Stimulated activated CD8-positive, alpha-beta memory T cell treated with anti-CD3 and anti-CD28 coated beads, Interleukin-15, amount 100 ng/mL, for 1 hour (primary cell): Measurements from ENCODE around the gene CCDC171.
"Not testable (repeated sequence)": the region's sequence is repeated elsewhere in the genome, so short reads cannot be mapped to it uniquely, and the experiment has no call there.

ENCODE experiments used
- DNase-seq: peaks from one replicate; pipeline ENCODE4 v3.0.0-alpha.2; 2020; ENCODE audit warnings: low read depth

Gene CCDC171

DNA sequence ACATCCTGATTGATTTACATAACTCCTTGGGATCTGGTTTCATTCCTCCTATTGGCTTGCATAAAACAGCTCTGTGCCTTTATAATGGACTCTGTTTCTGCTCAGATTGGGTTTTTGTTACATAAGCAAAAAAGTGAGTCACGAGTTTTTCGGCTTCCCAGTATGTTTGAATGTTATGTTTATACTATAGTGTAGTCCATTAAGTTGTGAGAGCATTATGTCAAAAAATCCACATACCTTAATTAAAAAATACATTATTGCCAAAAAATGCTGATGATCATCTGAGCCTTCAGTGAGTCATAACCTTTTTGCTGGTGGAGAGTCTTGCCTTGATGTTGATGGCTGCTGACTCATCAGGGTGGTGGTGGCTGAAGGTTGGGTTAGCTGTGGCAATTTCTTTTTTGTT lies 144.6 kb downstream of the CCDC171 start:
- no peak for DNase-seq

DNA sequence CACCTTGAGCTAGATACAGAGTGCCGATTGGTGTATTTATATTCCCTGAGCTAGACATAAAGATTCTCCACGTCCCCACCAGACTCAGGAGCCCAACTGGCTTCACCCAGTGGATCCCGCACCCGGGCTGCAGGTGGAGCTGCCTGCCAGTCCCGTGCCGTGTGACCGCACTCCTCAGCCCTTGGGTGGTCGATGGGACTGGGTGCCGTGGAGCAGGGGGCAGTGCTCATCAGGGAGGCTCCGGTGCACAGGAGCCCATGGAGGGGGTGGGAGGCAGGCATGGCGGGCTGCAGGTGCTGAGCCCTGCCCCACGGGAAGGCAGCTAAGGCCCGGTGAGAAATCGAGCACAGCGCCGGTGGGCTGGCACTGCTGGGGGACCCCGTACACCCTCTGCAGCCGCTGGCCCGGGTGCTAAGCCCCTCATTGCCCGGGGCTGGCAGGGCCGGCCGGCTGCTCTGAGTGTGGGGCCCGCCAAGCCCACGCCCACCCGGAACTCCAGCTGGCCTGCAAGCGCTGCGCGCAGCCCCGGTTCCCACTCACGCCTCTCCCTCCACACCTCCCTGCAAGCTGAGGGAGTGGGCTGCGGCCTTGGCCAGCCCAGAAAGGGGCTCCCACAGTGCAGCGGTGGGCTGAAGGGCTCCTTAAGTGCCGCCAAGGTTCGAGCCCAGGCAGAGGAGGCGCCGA lies 147.2 kb downstream of the CCDC171 start:
- not testable (repeated sequence) for DNase-seq

DNA sequence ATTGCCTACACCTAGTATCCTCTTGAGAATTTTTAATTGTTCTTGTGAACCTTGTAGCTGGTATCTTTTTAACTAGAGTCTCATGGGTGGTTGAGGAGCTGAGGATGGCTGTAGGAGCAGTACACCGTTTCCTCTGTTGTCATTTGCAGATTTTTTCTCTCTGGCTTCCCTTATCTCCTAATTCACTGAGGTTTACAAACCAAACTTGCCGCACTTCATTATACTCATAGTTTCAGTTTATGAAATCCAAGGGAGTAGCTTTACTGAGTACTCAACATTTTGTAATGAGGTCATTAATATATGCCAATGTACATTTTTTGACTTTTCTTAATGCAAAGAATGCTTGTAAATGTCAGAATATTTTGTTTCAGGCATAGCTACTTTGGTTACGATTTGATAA lies 154.2 kb downstream of the CCDC171 start:
- DNase-seq, result no peak

DNA sequence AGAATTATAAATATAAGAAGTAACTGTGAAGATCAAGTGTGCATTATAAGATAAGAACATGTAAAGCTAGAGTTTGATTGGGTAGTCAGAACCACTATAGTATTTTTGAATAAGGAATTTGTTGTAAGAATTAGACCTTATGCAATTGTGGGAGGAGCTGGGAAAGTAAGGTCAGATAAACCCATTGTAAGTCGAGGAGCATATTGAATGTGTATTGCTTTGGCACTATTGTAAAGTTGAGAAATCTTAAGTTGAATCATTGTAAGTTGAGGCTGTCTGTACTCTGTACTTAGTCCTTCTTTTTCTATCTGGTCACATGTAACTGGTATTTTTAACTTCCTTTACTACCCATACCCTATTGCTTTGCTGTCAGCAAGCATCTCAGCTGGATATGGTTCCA lies 158.7 kb downstream of the CCDC171 start:
- no peak for DNase-seq

DNA sequence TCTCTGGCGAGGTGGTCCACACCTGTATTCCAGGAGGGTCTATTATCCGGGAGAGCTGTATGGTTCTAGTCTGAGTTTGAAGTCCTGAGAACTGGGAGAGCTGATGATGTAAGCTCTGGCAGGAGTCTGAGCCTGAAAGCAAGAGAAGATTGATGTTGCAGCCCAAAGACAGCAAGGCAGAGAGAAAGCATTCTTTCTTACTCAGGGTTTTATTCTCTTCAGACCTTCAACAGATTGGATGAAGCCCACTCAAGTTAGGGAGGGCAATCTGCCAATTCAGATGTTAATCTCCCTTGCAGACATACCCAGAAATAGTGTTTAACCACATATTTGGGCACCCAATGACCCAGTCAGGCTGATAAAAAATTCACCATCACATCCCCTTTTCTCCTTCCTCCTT lies 159.1 kb downstream of the CCDC171 start:
- DNase-seq, result no peak

DNA sequence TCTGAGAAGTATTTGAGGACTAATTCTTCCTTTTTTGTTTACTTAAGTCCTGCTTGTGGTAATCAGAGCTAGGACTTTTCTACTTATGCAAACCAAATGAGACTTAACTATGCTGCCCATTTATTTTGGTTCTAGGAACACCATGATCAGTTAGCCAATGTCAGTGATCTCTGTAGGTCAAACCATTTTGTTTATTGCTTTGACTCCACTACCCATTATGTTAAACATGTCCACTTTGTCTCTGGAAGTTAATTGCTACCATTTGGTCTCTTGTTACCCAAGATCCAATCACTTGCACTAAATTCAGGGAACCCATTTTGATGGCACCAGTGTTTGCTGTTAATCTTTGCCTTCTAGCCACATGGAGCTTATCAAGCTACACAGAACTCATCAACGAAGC lies 161.9 kb downstream of the CCDC171 start:
- no peak for DNase-seq

DNA sequence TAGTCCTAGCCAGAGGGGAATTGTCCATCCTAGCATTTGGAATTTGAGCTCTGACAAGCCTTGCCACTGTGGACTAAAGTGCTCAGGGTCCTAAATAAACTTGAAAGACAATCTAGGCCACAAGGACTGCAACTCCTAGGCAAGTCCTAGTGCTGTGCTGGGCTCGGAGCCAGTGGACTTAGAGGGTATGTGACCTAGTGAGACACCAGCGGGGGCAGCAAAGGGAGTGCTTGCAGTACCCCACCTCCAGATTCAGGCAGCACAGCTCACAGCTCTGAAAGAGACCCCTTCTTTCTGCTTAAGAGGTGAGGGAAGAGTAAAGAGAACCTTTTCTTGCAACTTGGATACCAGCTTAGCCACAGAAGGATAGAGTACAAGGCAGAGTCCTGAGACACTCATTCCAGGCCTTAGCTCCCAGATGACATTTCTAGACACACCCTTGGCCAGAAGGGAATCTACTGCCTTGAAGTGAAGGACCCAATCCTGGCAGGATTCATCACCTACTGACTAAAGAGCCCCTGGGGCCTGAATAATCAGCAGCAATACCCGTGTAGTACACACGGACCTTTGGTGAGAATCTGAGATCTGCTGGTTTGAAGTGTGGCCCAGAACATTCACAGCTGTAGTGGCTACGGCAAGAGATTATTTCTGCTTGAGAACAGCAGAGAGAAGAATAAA lies 164.6 kb downstream of the CCDC171 start:
- no peak for DNase-seq

DNA sequence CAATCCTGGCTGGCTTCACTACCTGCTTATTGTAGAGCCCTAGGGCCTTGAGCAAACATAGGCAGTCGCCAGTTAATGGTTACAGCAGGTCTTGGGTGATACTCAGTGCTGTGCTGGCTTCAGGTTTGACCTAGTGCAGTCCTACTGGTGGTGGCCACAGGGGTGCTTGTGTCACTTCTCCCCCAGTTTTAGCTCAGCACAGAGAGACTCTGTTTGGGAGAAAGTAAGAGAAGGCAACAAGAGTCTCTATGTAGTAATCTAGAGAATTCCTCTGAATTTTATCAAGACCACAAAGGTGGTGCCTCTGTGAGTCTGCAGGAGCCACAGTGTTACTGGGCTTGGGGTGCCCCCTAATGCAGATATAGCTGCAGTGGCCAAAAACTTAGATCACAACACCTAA lies 165.6 kb downstream of the CCDC171 start:
- DNase-seq, result no peak

DNA sequence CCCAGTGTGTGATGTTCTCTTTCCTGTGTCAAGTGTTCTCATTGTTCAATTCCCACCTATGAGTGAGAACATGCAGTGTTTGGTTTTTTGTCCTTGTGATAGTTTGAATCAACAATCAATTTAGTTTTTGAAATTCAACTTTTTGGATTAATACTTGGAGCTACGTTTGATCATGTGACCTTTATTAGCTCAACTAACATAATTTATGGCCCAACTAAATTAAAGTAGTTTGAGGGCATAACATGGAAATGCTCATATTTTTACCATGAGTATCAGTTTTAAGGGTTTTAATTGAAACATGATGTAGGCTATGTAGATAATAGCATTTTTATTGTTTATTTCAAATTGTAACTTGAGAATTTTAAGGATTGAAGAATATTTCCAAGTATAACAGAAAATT lies 168.0 kb downstream of the CCDC171 start:
- DNase-seq, result no peak

DNA sequence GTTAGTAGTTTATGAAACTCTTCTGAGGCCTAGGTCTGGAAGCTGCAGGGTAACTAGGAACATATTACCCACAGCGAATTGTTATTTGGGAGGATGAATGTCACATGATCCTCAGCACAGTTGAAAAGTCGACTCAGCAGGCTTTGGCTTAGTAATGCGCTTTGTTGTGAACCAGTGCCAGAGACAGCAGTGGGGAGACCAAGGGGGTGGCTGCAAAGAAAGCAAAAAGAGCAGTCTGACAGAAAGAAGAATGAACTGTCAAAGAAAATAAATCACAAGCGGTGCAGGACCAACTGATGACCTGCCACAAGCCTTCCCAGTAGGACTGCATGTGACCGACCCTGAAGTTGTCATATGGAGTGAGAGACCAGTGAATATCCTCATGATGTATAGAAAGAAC lies 170.0 kb downstream of the CCDC171 start:
- no peak for DNase-seq

DNA sequence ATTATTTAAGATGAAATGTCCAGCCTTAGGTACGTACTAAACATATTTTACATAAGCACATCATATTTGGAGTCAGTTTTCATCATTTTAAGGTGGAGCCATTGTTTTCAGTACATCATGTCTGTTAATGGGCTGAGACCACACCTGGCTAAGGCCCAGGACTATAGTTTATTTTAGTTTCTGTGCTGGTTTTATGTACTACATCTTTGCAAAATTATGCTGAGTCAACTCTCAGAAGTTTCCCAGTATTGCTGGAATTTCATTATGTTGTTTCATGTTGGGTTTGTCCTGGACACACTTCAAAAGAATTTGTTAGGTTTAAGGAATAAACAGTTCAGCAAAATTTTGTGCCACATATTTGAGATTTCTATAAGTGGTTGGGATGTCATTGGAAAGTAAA lies 171.2 kb downstream of the CCDC171 start:
- DNase-seq, result no peak

DNA sequence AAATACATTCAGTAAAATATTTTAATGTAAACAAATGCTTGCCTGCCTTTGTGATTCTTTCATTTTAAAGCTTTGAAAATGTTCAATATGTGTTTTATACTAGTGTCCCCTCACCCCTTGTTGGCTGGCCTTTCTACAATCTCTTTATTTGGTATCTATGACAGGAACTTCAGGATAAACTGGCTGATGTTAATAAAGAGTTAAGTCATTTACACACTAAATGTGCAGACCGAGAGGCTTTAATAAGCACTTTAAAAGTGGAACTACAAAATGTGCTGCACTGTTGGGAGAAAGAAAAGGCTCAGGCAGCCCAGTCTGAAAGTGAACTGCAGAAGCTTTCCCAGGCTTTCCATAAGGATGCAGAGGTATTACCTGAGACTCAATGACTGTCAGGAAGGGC lies 171.8 kb downstream of the CCDC171 start:
- DNase-seq, result no peak

DNA sequence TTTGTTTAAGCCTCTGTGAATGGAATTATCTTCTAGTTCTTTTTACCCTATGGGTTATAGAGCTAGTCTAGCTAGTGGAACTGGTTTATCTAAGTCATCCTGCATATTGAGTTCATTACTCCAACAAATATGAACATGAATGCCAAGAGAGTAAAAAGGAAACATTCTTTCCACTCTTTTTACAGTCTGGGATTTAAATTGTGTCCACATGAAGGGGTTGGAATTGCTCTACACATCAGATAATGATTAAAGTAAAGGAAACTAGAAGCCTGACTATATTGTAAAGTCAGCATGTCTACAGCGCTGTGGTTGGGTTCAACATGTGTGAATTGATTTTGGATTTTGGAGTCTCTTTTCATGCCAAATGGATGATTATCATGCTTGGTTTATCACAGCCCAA lies 173.1 kb downstream of the CCDC171 start:
- no peak for DNase-seq

DNA sequence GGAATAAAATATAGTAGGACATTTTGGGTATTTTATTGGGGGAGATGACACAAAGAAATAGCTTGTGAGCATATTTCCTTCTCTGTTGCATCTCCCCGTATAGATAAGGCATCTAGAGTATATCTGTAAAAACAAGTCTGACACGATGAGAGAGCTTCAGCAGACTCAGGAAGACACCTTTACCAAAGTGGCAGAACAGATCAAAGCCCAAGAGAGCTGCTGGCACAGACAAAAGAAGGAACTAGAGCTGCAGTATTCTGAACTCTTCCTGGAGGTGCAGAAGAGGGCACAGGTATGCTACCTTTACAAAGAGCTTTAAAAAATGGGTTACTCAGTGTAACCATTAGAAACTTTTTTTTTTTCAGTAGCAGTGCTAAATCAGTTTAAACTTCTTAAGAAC lies 176.7 kb downstream of the CCDC171 start:
- DNase-seq, result no peak

DNA sequence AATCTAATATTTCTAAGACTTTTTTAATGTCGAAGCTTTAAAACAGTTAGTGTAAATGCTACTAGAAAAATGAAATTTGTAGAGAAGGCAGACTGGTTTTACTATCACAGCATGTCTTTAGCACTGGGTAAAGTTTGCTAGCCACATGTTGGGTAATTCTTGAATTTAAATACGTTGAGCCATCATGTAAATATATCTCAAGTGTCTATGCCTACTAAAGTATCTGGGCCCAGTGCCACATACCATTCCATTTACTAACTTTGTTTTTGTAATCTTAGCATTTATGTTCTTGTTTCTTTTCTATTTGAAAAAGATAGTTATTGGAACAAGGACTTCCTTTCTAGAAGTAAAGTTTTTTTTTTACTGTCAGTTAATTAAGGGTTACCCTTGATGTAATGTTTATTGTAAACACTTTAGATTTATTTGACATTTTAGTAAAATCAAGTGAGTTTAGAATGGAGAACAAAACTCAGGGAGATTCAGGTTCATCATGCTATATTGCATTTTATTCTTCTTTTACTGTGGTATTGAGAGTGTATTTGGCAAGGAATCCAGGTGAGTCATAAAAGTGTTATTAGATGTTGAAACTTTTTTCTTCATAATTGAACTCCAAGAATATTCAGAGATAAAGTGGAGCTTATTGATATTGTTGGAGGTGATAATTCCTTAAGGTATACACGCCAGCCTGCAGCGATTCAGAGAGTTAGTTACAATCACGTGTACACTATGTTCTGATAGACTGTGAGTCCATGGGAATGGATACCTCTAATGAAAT lies 182.4 kb downstream of the CCDC171 start:
- DNase-seq, result no peak

DNA sequence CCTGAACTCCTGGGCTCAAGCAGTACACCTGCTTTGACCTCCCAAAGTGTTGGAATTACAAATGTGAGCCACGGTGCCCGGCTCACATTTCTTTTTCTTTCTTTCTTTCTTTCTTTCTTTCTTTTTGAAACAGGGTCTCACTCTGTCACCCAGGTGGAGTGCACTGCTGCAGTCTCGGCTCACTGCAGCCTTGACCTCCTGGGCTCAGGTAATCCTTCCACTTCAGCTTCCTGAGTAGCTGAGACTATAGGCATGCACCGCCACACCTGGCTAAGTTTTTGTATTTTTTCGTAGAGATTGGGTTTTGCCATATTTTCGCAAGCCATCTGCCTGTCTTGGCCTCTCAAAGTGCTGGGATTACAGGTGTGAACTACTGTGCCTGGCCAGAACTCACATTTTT lies 183.7 kb downstream of the CCDC171 start:
- DNase-seq, result no peak

DNA sequence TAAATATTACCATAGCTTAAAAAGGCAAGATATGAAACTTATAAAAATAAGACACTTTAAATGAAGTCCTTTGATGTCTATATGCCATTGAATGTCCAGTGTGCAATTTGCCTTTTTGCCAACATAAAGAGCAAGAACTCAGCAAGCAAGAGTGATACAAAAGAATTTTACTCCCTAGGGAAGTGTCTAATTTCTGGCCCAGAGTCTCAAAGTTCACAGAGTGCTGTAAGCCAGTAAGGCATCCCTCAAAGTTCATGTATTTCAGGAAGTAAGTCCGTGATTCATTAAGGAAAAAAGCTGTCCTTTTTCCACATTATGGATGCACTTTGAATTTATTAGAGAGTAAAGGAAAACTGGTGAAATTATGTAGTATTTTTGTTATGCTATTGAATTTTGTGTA lies 185.2 kb downstream of the CCDC171 start:
- no peak for DNase-seq

DNA sequence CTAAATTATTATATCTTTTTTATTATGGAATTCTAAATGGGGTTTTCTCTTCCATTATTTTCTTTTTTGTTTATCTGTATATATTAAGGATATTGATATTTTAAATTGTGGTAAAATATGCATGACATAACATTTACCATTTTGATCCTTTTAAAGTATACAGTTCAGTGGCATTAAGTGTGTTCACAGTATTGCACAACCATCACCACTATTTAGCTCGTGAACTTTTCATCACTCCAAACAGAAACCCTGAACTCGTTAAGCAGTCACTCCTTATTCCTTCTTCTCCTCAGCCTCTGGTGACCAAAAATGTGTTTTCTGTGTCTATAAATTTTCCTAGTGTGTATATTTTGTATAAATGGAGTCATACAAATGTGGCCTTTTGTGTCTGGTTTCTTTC lies 188.2 kb downstream of the CCDC171 start:
- DNase-seq, result no peak

DNA sequence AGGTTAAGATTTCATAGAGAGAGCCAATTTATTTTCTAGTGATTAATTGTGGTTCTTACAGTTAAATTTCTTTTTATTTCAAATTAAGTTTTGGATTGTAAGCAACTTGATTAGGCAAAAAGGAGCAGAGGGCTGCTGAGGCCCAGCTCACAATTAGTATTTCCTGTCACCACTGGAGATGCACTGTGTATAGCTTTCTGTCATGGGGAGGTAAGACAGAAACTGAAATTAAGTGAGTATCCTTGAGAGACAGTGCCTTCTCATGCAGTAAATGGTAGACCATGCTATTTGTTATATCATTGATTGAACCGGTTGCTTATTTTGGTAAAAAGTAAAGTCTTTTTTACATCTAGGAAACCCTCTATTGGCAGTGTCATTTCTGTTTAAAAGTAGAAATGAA lies 190.7 kb downstream of the CCDC171 start:
- DNase-seq, result no peak

DNA sequence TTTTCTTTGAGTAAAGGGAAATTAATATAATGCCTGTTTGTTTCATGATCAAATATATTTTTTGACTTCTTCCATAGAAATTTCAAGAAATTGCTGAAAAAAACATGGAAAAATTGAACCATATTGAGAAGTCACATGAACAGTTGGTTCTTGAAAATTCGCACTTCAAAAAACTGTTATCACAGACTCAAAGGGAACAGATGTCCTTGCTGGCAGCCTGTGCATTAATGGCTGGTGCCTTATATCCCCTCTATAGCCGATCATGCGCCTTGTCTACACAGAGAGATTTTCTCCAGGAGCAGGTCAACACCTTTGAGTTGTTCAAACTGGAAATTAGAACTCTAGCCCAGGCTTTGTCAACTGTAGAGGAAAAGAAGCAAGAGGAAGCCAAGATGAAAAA lies 191.4 kb downstream of the CCDC171 start:
- no peak for DNase-seq

DNA sequence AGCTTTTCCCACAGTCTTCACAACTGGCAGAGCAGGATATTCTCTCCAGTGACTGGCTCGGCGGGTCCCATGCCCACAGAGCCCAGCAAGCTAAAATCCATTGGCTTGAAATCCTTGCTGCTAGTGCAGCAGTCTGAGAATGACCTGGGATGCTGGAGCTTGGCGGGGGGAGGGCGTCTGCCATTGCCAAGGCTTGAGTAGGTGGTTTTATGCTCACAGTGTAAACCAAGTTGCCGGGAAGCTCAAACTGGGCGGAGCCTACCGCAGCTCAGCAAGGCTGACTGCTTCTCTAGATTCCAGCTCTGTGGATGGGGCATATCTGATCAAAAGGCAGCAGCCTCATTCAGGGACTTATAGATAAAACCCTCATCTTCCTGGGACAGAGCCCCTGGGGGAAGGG lies 194.1 kb downstream of the CCDC171 start:
- no peak for DNase-seq

DNA sequence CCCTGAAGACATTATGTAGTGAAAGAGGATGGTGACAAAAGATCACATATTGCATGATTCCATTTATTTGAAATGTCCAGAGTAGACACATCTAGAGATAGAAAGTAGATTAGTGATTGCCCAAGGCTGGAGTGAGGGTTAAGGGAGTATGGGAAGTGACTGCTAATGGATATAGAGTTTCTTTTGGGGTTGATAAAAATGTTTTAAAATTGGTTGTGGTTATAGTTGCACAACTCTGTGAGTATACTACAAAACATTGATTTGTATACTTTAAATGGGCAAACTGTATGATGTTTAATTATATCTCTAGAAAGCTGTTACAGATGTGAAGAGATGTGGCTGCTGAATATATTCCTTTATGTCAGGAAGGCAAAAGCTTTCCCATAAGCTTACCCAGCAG lies 202.8 kb downstream of the CCDC171 start:
- DNase-seq, result no peak

DNA sequence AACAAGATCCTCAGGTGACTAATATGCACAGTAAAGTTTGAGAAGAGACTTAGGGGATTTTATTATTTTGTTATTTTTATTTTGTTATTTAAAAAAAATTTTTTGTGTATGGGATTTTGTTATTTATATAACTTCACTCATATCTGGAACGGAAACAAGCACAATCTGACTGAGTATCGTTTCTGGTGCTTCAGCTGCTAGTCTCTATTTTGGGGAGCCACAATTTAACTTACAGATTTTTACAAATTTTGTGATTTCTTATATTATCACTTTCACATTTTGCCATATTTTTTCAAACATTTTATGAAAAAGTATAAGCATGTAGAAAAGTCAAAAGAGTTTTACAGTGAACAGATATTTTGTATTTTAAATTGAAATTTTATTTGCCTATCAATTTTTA lies 208.7 kb downstream of the CCDC171 start:
- no peak for DNase-seq
